ENCODE results near the gene GNG2.
"Not testable (repeated sequence)": the region's sequence is repeated elsewhere in the genome, so short reads cannot be mapped to it uniquely, and the experiment has no call there.

Gene GNG2

DNA sequence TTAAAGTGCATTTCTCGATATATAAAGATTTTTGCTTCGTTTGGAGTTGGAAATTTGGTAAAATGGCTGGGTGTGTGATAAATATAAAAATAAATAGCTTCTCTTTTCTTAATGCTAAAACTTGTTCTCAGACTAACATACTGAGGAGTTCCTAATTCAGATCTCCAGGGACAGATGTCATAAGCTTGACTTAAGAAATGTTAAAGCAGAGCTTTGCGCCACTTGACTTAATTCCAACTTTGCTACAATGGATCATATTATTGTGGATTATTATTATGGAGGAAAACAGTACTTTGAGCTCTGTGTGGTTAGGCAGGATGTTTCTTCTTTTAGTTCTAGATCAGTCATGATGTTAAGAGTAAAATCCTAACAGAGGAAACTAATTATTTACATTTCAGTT, 33.8 kb downstream of the GNG2 start:
- FAIRE-seq (no peak), DNase-seq (ENCODE audit: insufficient read length, low spot score) (no peak)
- TF ChIP-seq POLR2A (IDR thresholded peaks at IDR 0.05; ENCODE audit: low read depth, low read length), result no peak

DNA sequence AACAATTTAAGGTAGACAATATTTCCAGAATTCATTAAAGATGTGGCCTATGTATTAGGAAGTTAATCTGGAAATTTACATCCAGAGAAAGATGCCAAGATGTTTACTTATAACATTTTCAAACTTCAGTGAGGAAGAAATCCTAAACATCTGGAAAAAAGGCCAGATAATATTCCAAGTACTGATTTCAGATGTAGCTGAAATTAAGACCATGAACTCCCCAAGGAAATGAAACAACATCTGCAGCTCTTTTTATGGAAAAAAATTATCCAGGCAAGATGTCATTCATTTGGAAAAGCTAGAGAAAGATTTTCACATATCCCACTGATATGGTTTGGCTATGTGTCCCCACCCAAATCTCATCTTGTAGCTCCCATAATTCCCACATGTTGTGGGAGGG, 35.0 kb downstream of the GNG2 start:
- TF ChIP-seq POLR2A (IDR thresholded peaks at IDR 0.05; ENCODE audit: low read depth, low read length), result no peak
- DNase-seq (ENCODE audit: insufficient read length, low spot score) (no peak), FAIRE-seq (no peak)

DNA sequence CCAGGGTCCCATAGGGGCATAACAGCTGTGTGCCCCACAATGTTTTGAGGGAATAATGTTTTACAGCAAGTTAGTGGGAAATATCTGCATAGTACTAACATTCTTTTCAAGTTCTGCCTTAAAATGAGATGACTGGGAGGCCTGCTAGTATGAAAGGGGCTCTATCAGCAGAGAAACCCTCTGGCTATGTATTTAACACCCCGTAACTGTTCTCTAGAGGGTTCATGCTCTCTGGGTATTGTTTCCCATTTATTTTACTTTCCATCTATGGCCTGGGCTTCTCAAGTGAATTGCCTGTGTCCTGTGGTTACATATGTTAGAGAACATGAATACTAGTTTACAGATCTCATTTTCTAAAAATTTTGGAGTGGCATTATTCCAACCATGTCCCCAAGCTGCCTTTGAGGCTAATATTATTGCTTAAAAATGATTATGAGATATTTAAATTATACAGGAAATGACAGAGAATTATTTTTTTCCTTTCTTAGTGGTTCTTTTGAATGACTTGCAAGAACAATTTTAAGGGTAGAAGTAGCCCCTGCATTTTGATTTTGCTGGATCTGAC, 37.5 kb downstream of the GNG2 start:
- no peak for FAIRE-seq

DNA sequence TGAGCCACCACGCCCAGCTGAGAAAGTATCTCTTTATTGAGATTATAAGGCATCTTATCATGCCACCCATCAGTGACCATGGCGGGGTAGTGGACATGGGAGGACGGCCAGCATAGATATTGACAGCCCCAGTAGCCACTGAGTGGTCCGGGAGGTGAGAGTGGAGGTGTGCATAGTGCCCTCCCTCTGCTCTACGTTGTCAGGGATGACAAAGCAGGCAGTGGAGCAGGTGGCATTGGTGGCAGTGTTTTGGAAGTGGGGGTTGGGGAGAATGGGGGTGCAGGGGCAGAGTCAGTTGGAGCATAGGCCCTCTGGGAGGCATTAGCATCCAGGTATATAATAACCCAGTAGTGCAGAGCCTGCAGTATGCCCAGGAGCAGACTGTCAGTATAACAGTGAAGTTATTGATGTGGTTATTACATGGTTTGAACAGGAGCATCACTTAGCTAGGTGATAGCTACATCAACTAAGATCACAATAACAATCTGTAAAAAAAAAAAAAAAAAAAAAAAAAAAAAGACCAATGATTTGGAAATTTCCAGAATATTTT, 41.1 kb downstream of the GNG2 start:
- DNase-seq (ENCODE audit: insufficient read length, low spot score) (no peak), FAIRE-seq (no peak)
- TF ChIP-seq POLR2A (IDR thresholded peaks at IDR 0.05; ENCODE audit: low read depth, low read length), result no peak

More for the DNA sequence above, 37.5 kb downstream of the GNG2 start:
- no peak for DNase-seq (ENCODE audit: insufficient read length, low spot score)
- no peak for TF ChIP-seq POLR2A (IDR thresholded peaks at IDR 0.05; ENCODE audit: low read depth, low read length)

DNA sequence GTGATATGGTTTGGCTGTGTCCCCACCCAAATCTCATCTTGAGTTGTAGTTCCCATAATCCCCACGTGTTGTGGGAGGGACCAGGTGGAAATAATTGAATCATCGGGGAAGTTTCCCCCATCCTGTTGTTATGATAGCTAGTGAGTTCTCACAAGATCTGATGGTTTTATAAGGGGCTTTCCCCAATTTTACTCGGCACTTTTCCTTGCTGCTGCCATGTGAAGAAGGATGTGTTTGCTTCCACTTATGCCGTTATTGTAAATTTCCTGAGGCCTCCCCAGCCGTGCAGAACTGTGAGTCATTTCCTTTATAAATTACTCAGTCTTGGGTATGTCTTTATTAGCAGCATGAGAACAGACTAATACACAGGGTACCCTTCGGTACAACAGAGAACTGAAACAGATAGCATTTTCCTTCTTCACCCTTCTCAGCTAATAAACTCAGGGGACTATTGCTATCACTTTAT, 45.3 kb downstream of the GNG2 start:
- not testable (repeated sequence) for DNase-seq (ENCODE audit: insufficient read length, low spot score); FAIRE-seq

DNA sequence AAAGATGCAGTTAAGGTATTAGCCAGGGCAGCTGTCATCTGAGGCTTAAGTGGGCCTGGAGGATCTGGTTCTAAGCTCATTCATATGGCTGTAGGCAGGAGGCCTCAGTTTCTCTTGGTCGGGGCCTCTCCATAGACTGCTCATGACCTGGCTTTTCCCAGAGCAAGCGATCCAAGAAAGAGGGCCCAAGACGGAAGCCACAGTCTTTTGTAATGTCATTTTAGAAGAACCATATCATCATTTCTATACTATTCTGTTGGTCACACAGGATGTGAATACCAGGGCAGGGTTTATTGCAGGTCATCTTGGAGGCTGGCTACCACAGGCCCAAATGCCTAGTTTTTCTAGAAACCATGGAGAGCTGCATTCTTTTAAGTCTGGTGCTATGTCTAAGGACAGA, 47.7 kb downstream of the GNG2 start:
- no peak for DNase-seq (ENCODE audit: insufficient read length, low spot score)
- FAIRE-seq, result no peak
- TF ChIP-seq POLR2A (IDR thresholded peaks at IDR 0.05; ENCODE audit: low read depth, low read length), result no peak

DNA sequence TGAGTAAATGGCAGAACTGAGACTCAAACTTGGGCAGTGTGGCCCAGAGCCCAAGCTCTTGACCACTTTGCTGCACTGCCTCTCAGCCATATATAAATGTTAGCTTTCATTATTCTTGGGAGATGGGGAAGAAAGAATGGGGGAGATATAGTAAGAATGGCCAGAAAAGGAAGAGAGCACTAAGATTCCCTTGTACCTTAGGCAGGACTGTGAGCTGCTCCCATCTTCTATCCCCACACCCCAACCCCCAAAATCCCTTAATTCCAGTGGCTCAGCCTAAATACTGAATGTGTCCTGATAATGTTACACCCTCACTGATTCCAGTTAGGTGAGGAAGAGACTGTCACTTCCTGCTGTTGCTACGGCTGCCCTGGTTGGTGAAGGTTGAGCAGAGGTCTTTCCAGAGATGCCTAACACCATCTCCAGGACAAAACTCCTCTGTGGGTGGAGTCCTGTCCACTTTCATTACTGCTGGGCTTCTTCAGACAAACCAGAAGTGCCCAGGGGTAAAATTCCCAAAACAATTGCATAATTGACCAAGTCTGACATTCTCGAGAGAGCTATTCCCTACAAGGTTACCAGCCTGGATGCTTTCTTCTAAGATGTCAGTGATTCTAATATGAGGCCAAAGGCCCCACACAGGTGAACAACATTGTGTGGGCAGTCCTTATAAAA, 51.8 kb downstream of the GNG2 start:
- DNase-seq (ENCODE audit: insufficient read length, low spot score) (no peak), FAIRE-seq (no peak)
- no peak for TF ChIP-seq POLR2A (IDR thresholded peaks at IDR 0.05; ENCODE audit: low read depth, low read length)

DNA sequence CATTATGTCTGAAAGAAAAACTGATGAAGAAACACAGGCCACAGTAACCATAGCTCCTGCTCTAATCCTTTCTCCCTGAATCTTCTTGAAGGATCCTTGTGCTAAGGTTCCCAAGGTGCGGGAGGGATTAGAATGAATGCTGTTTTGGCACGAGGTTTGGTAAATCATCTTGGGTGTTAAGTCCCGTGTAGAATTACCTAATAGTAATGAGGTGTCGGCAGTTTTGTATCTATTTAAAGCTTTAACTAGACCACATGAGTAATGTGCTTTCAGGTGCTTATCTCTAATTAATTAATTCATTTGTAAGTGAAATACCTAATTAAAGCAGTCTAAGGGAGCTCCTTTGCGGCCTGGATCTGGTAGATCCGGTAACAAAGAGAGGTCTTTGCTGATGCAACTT, 53.9 kb downstream of the GNG2 start:
- DNase-seq (ENCODE audit: insufficient read length, low spot score), result no peak
- TF ChIP-seq POLR2A (IDR thresholded peaks at IDR 0.05; ENCODE audit: low read depth, low read length), result no peak
- FAIRE-seq, result no peak

DNA sequence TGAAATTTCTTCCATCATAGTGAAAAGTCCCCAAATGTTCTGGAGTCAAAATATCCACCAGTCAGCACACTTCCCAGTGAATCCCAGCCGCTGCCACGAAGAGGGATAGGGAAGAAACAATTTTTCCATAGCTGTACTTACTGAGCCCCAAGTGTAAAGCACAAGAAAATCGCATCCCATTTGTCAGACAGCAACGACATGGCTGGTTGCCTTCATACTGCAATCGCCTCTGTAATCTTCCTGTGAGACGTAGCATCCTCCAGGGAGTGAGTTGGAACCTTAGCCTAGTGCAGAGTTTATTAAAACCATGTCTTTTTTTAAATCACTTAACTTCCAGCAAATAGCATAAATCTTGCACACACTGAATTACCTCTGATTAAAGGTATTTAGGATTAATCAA, 56.8 kb downstream of the GNG2 start:
- no peak for TF ChIP-seq POLR2A (IDR thresholded peaks at IDR 0.05; ENCODE audit: low read depth, low read length)
- FAIRE-seq (no peak), DNase-seq (ENCODE audit: insufficient read length, low spot score) (no peak)

DNA sequence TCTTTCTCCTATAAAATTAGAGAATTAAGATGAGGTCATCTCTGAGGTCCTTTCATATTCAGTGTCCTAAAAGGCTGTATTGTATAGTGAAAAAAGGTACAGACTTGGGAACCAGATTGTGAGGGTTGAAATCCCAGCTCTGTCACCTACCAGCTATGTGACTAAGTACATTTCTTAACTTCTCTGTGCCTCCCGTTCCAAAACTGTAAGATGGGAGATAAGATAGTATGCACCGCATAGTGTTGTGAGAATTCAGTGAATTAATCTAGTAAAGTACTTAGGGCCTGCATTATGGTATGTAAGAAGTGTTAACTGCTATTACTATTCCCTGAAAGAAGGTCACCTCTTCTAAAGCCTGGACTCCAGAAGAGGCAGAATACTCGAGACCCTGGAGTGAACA, 60.6 kb downstream of the GNG2 start:
- TF ChIP-seq POLR2A (IDR thresholded peaks at IDR 0.05; ENCODE audit: low read depth, low read length), result no peak
- DNase-seq (ENCODE audit: insufficient read length, low spot score), result no peak
- FAIRE-seq, result no peak

DNA sequence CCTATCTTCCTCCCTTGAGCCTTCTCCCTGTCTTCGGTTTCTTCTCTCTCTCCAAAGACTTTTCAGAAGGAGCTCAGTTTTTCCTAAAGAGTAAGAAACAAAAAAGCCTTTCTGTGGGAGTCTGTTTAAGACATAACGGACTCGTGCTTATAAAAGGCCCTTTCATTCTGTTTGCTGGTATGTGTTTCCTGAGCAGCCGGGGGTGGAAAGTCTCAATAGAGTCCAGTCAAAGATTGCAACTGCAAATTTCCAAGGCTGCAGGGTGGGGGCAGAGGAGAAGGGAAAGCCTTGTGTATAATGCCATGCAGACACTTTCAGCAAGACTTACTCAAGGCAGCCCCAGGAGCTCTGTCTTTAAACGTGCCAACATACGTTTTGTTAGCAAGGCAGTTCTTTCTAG, 62.2 kb downstream of the GNG2 start:
- DNase-seq (ENCODE audit: insufficient read length, low spot score) (no peak), FAIRE-seq (no peak)
- no peak for TF ChIP-seq POLR2A (IDR thresholded peaks at IDR 0.05; ENCODE audit: low read depth, low read length)

DNA sequence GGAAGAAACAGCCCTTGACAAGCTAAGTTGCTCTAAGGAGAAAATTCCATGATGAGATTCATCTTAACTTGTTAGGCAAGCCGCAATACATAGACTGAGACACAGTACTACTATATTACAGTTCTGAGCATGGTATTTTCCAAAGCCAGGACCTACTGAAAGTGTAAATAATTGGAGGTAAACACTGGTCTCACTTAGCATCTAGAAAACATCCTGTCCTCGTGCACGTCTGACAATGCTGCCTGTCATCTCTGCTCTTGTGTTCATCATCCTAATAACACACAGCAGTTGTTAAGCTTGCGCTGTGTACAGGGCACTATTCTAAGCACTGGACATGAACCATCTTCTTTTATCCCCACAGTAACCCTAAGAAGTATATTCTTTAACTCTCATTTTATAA, 64.2 kb downstream of the GNG2 start:
- FAIRE-seq (no peak), DNase-seq (ENCODE audit: insufficient read length, low spot score) (no peak)
- TF ChIP-seq POLR2A (IDR thresholded peaks at IDR 0.05; ENCODE audit: low read depth, low read length), result no peak

DNA sequence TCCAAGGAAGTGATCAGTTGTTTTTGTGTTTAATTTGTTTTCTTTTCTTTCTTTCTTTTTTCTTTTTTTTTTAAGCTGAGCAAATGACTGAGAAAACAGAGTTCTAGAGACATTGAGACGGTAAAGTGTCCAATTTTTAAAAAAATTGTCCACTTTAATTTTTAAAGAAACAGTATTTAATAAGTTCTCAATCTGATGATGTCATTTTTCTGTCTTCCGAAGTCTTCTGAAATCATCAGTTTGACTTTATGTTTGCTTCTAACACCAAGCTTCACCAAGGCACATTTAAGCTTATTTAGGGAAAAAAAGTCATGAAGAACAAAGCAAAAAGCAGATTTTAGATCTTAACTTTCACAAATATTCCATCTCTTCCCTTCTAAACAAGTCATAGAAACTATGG, 65.6 kb downstream of the GNG2 start:
- TF ChIP-seq POLR2A (IDR thresholded peaks at IDR 0.05; ENCODE audit: low read depth, low read length), result no peak
- no peak for DNase-seq (ENCODE audit: insufficient read length, low spot score)
- FAIRE-seq, result no peak

DNA sequence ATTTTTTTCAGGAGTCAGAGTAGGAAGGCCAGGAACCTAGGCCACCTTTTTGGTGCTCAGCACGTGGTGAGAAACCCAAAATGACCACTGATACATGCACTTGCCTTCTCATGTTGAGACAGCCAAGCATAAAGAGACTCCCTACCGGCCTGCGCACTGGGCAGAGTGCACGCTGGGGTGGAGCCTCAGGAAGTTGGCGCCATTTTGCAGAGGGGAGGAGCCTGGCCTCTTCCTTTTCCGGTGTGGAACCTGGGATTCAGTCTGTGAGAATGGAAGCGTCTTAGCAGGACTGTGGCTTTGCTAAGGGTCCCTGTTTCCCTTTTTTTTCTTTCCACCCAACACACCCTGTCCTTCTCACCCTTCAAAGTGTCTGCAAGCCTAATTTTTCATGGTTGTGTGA, 66.0 kb downstream of the GNG2 start:
- TF ChIP-seq POLR2A (IDR thresholded peaks at IDR 0.05; ENCODE audit: low read depth, low read length), result no peak
- no peak for FAIRE-seq

DNA sequence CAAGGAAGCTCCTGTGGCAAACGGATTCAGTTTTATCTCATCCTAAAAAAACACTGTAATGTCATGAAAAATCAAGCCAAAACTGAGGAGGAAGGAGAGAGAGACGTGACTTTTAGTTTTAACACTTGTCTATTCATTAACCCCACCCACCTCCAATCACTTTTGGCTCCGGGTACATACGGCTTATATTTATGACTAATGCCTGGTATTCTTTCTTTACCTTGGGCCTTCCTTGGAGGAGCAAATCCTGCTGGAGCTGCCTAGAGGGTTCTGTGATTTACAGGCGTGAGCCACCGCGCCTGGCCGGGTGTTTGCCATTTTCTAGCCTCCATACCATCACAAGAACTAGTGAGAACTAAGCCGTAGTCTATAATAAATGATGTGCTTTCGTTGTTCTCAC, 68.2 kb downstream of the GNG2 start:
- TF ChIP-seq POLR2A (IDR thresholded peaks at IDR 0.05; ENCODE audit: low read depth, low read length), result no peak
- FAIRE-seq, result no peak

More for the DNA sequence above, 66.0 kb downstream of the GNG2 start:
- DNase-seq (ENCODE audit: insufficient read length, low spot score), result no peak

More for the DNA sequence above, 68.2 kb downstream of the GNG2 start:
- no peak for DNase-seq (ENCODE audit: insufficient read length, low spot score)

Measured in H54 (cell line).